Measurements from ENCODE around the gene RETREG1. TPM values are rescaled to one million over a fixed set of nuclear protein-coding genes. Genes with fewer than 3 reads are reported as not detected.

RETREG1 gene
- polyA plus RNA-seq, 1 of the 3 experiments (the other 2 are of a cell fraction), result 0.43 TPM

DNA sequence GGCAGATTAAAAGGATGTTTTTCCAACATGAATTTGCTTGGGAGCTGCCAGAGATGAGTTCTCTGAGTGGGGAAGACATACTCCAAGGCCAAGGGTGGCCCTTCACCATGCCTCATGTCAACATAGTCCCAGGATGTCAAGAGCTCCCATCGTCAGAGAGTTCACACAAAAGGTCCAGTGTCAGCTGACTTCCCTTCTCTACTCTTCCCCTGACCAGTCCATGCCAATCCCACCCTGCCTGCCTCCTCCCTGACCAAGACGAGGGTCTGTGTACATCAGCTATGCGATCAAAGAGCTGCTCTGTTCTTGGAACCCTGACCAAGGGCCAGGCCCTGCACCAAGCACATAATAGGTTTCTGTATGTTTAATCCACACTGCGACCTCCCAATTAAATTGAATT, 80.0 kb downstream of the RETREG1 start:
- H3K36me3 ChIP-seq (replicated peaks in 1 of 2; ENCODE audit: control insufficient read depth in 1 of 2, insufficient read depth in 2 of 2, low read length in 1 of 2), result no peaks in the 10 kb centered on the region
- no peak overlapping the region for H3K4me3 ChIP-seq (ENCODE audit: low read depth in 2 of 2, low read length in 1 of 2)
- H3F3A ChIP-seq (replicated peaks; ENCODE audit: insufficient read depth), result peaks cover 7% of the 10 kb centered on the region
- no peaks in the 10 kb centered on the region for H4K20me1 ChIP-seq (ENCODE audit: insufficient read depth)
- H3K4me1 ChIP-seq (ENCODE audit: control insufficient read depth in 1 of 2, insufficient read depth in 2 of 2, low read depth in 1 of 2, low read length in 1 of 2), result no peaks in the 10 kb centered on the region
- H3K9me3 ChIP-seq, result no peaks in the 10 kb centered on the region
- no peak overlapping the region for H3K9ac ChIP-seq
- no peaks in the 10 kb centered on the region for H3K27me3 ChIP-seq (ENCODE audit: insufficient read depth)
- no peak for TF ChIP-seq NRF1 (IDR thresholded peaks at IDR 0.05; ENCODE audit: low read depth, low read length)
- no peak for TF ChIP-seq GATA2 (CRISPR knock-in tag; IDR thresholded peaks at IDR 0.05)
- TF ChIP-seq FOXJ3 (CRISPR knock-in tag; IDR thresholded peaks at IDR 0.05), result no peak
- TF ChIP-seq RCOR1 (IDR thresholded peaks at IDR 0.05; ENCODE audit: low read length), result no peak
- TF ChIP-seq, protein P1, sequence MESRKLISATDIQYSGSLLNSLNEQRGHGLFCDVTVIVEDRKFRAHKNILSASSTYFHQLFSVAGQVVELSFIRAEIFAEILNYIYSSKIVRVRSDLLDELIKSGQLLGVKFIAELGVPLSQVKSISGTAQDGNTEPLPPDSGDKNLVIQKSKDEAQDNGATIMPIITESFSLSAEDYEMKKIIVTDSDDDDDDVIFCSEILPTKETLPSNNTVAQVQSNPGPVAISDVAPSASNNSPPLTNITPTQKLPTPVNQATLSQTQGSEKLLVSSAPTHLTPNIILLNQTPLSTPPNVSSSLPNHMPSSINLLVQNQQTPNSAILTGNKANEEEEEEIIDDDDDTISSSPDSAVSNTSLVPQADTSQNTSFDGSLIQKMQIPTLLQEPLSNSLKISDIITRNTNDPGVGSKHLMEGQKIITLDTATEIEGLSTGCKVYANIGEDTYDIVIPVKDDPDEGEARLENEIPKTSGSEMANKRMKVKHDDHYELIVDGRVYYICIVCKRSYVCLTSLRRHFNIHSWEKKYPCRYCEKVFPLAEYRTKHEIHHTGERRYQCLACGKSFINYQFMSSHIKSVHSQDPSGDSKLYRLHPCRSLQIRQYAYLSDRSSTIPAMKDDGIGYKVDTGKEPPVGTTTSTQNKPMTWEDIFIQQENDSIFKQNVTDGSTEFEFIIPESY (IDR thresholded peaks at IDR 0.05; ENCODE audit: borderline replicate concordance, low read depth), result no peak
- TF ChIP-seq MEF2A (IDR thresholded peaks at IDR 0.05; ENCODE audit: borderline replicate concordance, low read depth), result no peak
- TF ChIP-seq, protein P2, sequence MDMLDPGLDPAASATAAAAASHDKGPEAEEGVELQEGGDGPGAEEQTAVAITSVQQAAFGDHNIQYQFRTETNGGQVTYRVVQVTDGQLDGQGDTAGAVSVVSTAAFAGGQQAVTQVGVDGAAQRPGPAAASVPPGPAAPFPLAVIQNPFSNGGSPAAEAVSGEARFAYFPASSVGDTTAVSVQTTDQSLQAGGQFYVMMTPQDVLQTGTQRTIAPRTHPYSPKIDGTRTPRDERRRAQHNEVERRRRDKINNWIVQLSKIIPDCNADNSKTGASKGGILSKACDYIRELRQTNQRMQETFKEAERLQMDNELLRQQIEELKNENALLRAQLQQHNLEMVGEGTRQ (IDR thresholded peaks at IDR 0.05; ENCODE audit: borderline replicate concordance, low read depth, low read length), result no peak
- no peak for TF ChIP-seq RAD21 (IDR thresholded peaks at IDR 0.05; ENCODE audit: low read length)
- no peak for TF ChIP-seq MXI1 (IDR thresholded peaks at IDR 0.05; ENCODE audit: low read depth, low read length)
- no peak for TF ChIP-seq TCF12 (IDR thresholded peaks at IDR 0.05)
- TF ChIP-seq, protein P3, sequence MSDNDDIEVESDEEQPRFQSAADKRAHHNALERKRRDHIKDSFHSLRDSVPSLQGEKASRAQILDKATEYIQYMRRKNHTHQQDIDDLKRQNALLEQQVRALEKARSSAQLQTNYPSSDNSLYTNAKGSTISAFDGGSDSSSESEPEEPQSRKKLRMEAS (IDR thresholded peaks at IDR 0.05; ENCODE audit: low read depth), result no peak
- no peak for TF ChIP-seq EP300 (IDR thresholded peaks at IDR 0.05; ENCODE audit: borderline replicate concordance in 1 of 2, low read depth in 1 of 2, low read length in 1 of 2)
- TF ChIP-seq SMC3 (IDR thresholded peaks at IDR 0.05; ENCODE audit: low read depth, low read length), result no peak
- TF ChIP-seq POLR2AphosphoS5 (IDR thresholded peaks at IDR 0.05; ENCODE audit: low read depth, low read length), result no peak
- no peak for TF ChIP-seq GABPA (IDR thresholded peaks at IDR 0.05; ENCODE audit: low read depth)
- no peak for TF ChIP-seq YY1 (IDR thresholded peaks at IDR 0.05; ENCODE audit: low read depth)
- no peak for TF ChIP-seq ELF1 (IDR thresholded peaks at IDR 0.05)
- TF ChIP-seq, protein P4, sequence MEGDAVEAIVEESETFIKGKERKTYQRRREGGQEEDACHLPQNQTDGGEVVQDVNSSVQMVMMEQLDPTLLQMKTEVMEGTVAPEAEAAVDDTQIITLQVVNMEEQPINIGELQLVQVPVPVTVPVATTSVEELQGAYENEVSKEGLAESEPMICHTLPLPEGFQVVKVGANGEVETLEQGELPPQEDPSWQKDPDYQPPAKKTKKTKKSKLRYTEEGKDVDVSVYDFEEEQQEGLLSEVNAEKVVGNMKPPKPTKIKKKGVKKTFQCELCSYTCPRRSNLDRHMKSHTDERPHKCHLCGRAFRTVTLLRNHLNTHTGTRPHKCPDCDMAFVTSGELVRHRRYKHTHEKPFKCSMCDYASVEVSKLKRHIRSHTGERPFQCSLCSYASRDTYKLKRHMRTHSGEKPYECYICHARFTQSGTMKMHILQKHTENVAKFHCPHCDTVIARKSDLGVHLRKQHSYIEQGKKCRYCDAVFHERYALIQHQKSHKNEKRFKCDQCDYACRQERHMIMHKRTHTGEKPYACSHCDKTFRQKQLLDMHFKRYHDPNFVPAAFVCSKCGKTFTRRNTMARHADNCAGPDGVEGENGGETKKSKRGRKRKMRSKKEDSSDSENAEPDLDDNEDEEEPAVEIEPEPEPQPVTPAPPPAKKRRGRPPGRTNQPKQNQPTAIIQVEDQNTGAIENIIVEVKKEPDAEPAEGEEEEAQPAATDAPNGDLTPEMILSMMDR (IDR thresholded peaks at IDR 0.05), result no peak
- TF ChIP-seq, protein P5, sequence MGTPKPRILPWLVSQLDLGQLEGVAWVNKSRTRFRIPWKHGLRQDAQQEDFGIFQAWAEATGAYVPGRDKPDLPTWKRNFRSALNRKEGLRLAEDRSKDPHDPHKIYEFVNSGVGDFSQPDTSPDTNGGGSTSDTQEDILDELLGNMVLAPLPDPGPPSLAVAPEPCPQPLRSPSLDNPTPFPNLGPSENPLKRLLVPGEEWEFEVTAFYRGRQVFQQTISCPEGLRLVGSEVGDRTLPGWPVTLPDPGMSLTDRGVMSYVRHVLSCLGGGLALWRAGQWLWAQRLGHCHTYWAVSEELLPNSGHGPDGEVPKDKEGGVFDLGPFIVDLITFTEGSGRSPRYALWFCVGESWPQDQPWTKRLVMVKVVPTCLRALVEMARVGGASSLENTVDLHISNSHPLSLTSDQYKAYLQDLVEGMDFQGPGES (IDR thresholded peaks at IDR 0.05; ENCODE audit: low read depth, low read length), result no peak
- H3K4me2 ChIP-seq, result no peak overlapping the region
- no peak for DNase-seq
- ChIA-PET POLR2A (no interaction called here), CTCF (no interaction called here)
- H3K79me2 ChIP-seq (ENCODE audit: insufficient read depth), result no peaks in the 10 kb centered on the region
- no peak overlapping the region for H2AFZ ChIP-seq (ENCODE audit: low read depth)
- no peaks in the 10 kb centered on the region for H3K9me2 ChIP-seq
- no peak overlapping the region for H3K27ac ChIP-seq (ENCODE audit: low read depth in 2 of 2, low read length in 1 of 2)
- WGBS (ENCODE audit: low lambda C conversion rate), result 68% methylated on average over 4 of the region's 4 CpGs

Data from SK-N-SH (cell line).